SK-N-SH (cell line): ENCODE measurements around the gene SEPTIN10.

Experiments
- ELF1 ChIP-seq: IDR thresholded peaks from 2 replicates; pipeline ENCODE4 v1.4.0; 2012
- EP300 ChIP-seq, 2 experiments: IDR thresholded peaks; 2 replicates each; pipeline versions ENCODE4 v1.4.0 to v1.6.1; 2012; ENCODE audit warnings: borderline replicate concordance in 1 of 2, low read depth in 1 of 2, low read length in 1 of 2
- EZH2phosphoT487 ChIP-seq: fragments of 200-600 bp; sonication (generic); IDR thresholded peaks from 2 replicates; pipeline ENCODE4 v1.6.1; 2017; ENCODE audit warnings: low read depth, mixed run types, mild to moderate bottlenecking, antibody characterized with exemption, moderate library complexity, borderline replicate concordance
- GATA2 ChIP-seq: sonication (generic); formaldehyde crosslinking; IDR thresholded peaks from 2 replicates; pipeline ENCODE4 v1.5.0; 2020; ENCODE audit warnings: mild to moderate bottlenecking, missing genetic modification reagents
- MXI1 ChIP-seq: IDR thresholded peaks from 2 replicates; pipeline ENCODE4 v1.6.1; 2012; ENCODE audit warnings: mild to moderate bottlenecking, low read depth, low read length, improper control_type of control experiment
- POLR2AphosphoS5 ChIP-seq: IDR thresholded peaks from 2 replicates; pipeline ENCODE4 v1.6.1; 2012; ENCODE audit warnings: low read depth, low read length
- RXRA ChIP-seq: IDR thresholded peaks from 2 replicates; pipeline ENCODE4 v1.4.0; 2012; ENCODE audit warnings: low read depth, mild to moderate bottlenecking, borderline replicate concordance
- SIN3A ChIP-seq: IDR thresholded peaks from 2 replicates; pipeline ENCODE4 v1.6.1; 2012; ENCODE audit warnings: low read depth, mild to moderate bottlenecking, low read length, moderate library complexity, borderline replicate concordance
- SMC3 ChIP-seq: IDR thresholded peaks from 2 replicates; pipeline ENCODE4 v1.6.1; 2012; ENCODE audit warnings: low read depth, low read length, improper control_type of control experiment
- TEAD4 ChIP-seq: IDR thresholded peaks from 2 replicates; pipeline ENCODE4 v1.4.0; 2012; ENCODE audit warnings: mild to moderate bottlenecking, borderline replicate concordance; ENCODE audit not compliant: insufficient read depth
- TF ChIP-seq, protein P1 (sequence below): fragments of 200-600 bp; sonication (generic); IDR thresholded peaks from 2 replicates; pipeline ENCODE4 v1.6.1; 2017; ENCODE audit warnings: antibody characterized with exemption, mild to moderate bottlenecking, moderate library complexity
- TF ChIP-seq, protein P2 (sequence below): IDR thresholded peaks from 2 replicates; pipeline ENCODE4 v1.6.1; 2012; ENCODE audit warnings: mild to moderate bottlenecking, low read depth, low read length, moderate library complexity
- TF ChIP-seq, protein P3 (sequence below): fragments of 150-350 bp; IDR thresholded peaks from 2 replicates; pipeline ENCODE4 v1.6.1; 2017; ENCODE audit warnings: antibody characterized with exemption, low read length, low read depth, borderline replicate concordance
- TF ChIP-seq, protein P4 (sequence below): IDR thresholded peaks from 2 replicates; pipeline ENCODE4 v1.4.0; 2012; ENCODE audit warnings: low read depth, borderline replicate concordance

DNA sequence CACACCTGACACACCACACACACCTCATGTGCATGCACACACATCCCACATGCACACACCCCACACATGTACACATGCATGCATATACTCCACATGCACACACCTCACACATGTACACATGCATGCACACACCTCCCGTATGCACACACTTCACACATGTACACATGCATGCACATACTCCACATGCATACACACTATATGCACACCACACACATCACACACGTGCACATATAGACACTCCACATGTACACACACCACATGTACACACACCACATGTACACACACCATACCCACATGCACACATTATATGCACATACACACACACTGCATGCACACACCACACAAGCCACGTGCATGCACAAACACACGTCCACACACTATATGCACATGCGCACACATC is 100.5 kb downstream of the SEPTIN10 start:
- no peak for TF ChIP-seq MXI1
- no peak for TF ChIP-seq SIN3A
- TF ChIP-seq, protein P1, sequence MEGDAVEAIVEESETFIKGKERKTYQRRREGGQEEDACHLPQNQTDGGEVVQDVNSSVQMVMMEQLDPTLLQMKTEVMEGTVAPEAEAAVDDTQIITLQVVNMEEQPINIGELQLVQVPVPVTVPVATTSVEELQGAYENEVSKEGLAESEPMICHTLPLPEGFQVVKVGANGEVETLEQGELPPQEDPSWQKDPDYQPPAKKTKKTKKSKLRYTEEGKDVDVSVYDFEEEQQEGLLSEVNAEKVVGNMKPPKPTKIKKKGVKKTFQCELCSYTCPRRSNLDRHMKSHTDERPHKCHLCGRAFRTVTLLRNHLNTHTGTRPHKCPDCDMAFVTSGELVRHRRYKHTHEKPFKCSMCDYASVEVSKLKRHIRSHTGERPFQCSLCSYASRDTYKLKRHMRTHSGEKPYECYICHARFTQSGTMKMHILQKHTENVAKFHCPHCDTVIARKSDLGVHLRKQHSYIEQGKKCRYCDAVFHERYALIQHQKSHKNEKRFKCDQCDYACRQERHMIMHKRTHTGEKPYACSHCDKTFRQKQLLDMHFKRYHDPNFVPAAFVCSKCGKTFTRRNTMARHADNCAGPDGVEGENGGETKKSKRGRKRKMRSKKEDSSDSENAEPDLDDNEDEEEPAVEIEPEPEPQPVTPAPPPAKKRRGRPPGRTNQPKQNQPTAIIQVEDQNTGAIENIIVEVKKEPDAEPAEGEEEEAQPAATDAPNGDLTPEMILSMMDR: no peak
- TF ChIP-seq, protein P2, sequence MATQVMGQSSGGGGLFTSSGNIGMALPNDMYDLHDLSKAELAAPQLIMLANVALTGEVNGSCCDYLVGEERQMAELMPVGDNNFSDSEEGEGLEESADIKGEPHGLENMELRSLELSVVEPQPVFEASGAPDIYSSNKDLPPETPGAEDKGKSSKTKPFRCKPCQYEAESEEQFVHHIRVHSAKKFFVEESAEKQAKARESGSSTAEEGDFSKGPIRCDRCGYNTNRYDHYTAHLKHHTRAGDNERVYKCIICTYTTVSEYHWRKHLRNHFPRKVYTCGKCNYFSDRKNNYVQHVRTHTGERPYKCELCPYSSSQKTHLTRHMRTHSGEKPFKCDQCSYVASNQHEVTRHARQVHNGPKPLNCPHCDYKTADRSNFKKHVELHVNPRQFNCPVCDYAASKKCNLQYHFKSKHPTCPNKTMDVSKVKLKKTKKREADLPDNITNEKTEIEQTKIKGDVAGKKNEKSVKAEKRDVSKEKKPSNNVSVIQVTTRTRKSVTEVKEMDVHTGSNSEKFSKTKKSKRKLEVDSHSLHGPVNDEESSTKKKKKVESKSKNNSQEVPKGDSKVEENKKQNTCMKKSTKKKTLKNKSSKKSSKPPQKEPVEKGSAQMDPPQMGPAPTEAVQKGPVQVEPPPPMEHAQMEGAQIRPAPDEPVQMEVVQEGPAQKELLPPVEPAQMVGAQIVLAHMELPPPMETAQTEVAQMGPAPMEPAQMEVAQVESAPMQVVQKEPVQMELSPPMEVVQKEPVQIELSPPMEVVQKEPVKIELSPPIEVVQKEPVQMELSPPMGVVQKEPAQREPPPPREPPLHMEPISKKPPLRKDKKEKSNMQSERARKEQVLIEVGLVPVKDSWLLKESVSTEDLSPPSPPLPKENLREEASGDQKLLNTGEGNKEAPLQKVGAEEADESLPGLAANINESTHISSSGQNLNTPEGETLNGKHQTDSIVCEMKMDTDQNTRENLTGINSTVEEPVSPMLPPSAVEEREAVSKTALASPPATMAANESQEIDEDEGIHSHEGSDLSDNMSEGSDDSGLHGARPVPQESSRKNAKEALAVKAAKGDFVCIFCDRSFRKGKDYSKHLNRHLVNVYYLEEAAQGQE: no peak
- TF ChIP-seq TEAD4: no peak
- no peak for TF ChIP-seq RXRA
- no peak for TF ChIP-seq SMC3
- no peak for TF ChIP-seq POLR2AphosphoS5
- TF ChIP-seq GATA2 (CRISPR knock-in tag): no peak
- TF ChIP-seq EP300 (IDR thresholded peaks at IDR 0.05; ENCODE audit: borderline replicate concordance in 1 of 2, low read depth in 1 of 2, low read length in 1 of 2): no peak
- no peak for TF ChIP-seq ELF1
- TF ChIP-seq, protein P3, sequence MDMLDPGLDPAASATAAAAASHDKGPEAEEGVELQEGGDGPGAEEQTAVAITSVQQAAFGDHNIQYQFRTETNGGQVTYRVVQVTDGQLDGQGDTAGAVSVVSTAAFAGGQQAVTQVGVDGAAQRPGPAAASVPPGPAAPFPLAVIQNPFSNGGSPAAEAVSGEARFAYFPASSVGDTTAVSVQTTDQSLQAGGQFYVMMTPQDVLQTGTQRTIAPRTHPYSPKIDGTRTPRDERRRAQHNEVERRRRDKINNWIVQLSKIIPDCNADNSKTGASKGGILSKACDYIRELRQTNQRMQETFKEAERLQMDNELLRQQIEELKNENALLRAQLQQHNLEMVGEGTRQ: no peak
- TF ChIP-seq, protein P4, sequence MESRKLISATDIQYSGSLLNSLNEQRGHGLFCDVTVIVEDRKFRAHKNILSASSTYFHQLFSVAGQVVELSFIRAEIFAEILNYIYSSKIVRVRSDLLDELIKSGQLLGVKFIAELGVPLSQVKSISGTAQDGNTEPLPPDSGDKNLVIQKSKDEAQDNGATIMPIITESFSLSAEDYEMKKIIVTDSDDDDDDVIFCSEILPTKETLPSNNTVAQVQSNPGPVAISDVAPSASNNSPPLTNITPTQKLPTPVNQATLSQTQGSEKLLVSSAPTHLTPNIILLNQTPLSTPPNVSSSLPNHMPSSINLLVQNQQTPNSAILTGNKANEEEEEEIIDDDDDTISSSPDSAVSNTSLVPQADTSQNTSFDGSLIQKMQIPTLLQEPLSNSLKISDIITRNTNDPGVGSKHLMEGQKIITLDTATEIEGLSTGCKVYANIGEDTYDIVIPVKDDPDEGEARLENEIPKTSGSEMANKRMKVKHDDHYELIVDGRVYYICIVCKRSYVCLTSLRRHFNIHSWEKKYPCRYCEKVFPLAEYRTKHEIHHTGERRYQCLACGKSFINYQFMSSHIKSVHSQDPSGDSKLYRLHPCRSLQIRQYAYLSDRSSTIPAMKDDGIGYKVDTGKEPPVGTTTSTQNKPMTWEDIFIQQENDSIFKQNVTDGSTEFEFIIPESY: no peak
- no peak for TF ChIP-seq EZH2phosphoT487
